ENCODE results near the gene BBS1.

The BBS1 gene

GRCh38 chr11:66550887-66551286 is 40.5 kb downstream of the BBS1 start:
- no peak for DNase-seq (ENCODE audit: low read depth)

GRCh38 chr11:66554602-66555001 is 44.2 kb downstream of the BBS1 start:
- DNase-seq (ENCODE audit: low read depth), result no peak

GRCh38 chr11:66555416-66555815 is 45.0 kb downstream of the BBS1 start:
- no peak for DNase-seq (ENCODE audit: low read depth)

GRCh38 chr11:66556086-66556485 is 45.7 kb downstream of the BBS1 start:
- no peak for DNase-seq (ENCODE audit: low read depth)

- DNase-seq (ENCODE audit: low read depth), result no peak
These were observed 47.4 kb downstream of the BBS1 start for GRCh38 chr11:66557733-66558326.

GRCh38 chr11:66559142-66559865 is 48.9 kb downstream of the BBS1 start:
- DNase-seq (ENCODE audit: low read depth), result peak; percentile 10

- no peak for DNase-seq (ENCODE audit: low read depth)
These were observed 49.6 kb downstream of the BBS1 start for GRCh38 chr11:66559866-66560676.

GRCh38 chr11:66561178-66561974 is 50.9 kb downstream of the BBS1 start:
- no peak for DNase-seq (ENCODE audit: low read depth)

- DNase-seq (ENCODE audit: low read depth), result no peak
These were observed 51.5 kb downstream of the BBS1 start for GRCh38 chr11:66561975-66562248.

GRCh38 chr11:66562275-66562674 is 51.8 kb downstream of the BBS1 start:
- no peak for DNase-seq (ENCODE audit: low read depth)

- DNase-seq (ENCODE audit: low read depth), result no peak
These were observed 52.6 kb downstream of the BBS1 start for GRCh38 chr11:66562907-66563583.

- DNase-seq (ENCODE audit: low read depth), result no peak
These were observed 53.4 kb downstream of the BBS1 start for GRCh38 chr11:66563832-66564231.

GRCh38 chr11:66564538-66564937 is 54.1 kb downstream of the BBS1 start:
- no peak for DNase-seq (ENCODE audit: low read depth)

GRCh38 chr11:66564984-66565383 is 54.5 kb downstream of the BBS1 start:
- no peak for DNase-seq (ENCODE audit: low read depth)

GRCh38 chr11:66566221-66566620 is 55.8 kb downstream of the BBS1 start:
- no peak for DNase-seq (ENCODE audit: low read depth)

- DNase-seq (ENCODE audit: low read depth), result no peak
These were observed 57.3 kb downstream of the BBS1 start for GRCh38 chr11:66567787-66568123.

- DNase-seq (ENCODE audit: low read depth), result peak; percentile 53
These were observed 57.9 kb downstream of the BBS1 start, which contains the start of gene CTSF for GRCh38 chr11:66568124-66568916. CTSF (minus strand) TSS chr11:66568606; CDS start chr11:66568486, 120 bp downstream.

- DNase-seq (ENCODE audit: low read depth), result no peak
These were observed 58.6 kb downstream of the BBS1 start for GRCh38 chr11:66569076-66569475.

GRCh38 chr11:66570079-66570849 is 59.8 kb downstream of the BBS1 start:
- no peak for DNase-seq (ENCODE audit: low read depth)

- DNase-seq (ENCODE audit: low read depth), result no peak
These were observed 60.4 kb downstream of the BBS1 start for GRCh38 chr11:66570850-66571180.

Measured in stimulated activated CD8-positive, alpha-beta memory T cell treated with anti-CD3 and anti-CD28 coated beads, Interleukin-15, amount 100 ng/mL, for 24 hours (primary cell).